HK-2 (cell line): ENCODE measurements around the gene SMARCD1.
A peak's percentile ranks its signal among the peaks of the same experiment; 100 is the strongest.
"Not testable (repeated sequence)": the region's sequence is repeated elsewhere in the genome, so short reads cannot be mapped to it uniquely, and the experiment has no call there.

Experiments
- DNase-seq: peaks from one replicate; pipeline ENCODE4 v3.0.0-alpha.2; 2018; ENCODE audit not compliant: unreplicated experiment

SMARCD1 gene

GRCh38 chr12:50077099-50077498 is 8.0 kb upstream of the SMARCD1 start:
- no peak for DNase-seq

DNA sequence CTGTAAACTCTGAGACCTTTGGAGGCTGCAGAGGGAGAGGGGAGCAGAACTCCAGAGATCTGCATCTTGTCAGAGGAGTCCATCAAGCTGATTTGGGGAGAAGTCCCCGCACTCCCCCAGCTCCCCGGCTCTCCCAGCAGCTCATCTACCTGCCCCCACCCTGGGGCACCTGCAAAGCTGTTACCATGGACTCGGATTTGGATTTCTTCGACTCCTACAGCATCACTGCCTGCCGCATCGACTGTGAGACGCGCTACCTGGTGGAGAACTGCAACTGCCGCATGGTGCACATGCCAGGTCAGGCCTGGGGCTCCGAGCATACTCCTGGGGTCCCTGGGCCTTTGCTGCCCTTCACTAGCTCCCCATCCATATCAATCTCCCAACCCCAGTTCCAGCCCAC is 6.9 kb upstream of the SMARCD1 start:
- no peak for DNase-seq

DNA sequence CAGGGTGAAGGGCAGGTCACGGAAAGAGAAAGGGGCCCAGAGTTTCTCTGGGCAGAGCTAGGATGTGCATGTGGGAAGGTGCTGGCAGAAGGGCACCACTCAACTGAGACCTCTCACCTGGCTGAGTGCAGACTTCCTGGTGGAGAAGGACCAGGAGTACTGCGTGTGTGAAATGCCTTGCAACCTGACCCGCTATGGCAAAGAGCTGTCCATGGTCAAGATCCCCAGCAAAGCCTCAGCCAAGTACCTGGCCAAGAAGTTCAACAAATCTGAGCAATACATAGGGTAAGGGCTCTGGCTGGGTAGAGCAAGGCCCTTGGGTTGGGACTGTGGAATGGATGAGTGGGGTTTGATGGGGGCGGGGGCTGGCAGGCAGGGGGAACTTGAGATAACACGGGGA is 5.4 kb upstream of the SMARCD1 start:
- no peak for DNase-seq

- DNase-seq: no peak
These were observed 3.9 kb upstream of the SMARCD1 start for GRCh38 chr12:50081096-50081808.

DNA sequence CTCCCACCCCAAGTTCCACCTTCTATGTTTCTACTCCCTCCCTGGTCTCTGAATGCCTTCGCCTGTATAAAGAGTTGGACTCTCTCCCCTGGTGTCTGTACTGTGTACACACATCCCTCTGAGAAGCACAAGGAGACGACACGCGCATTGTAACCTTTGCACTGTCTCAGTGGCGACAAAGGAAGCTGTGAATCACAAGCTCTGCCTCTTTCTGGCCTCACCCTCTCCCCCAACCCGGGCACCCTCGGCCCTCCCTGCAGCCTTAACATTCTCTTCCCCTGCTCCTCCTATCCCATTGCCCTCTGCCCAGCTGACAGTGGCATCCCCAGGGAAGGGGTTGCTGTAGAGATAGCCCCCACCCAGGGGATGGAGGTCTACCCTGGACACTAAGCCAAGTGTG is 2.5 kb upstream of the SMARCD1 start:
- DNase-seq: no peak

- no peak for DNase-seq
These were observed 1.8 kb upstream of the SMARCD1 start for GRCh38 chr12:50083301-50083700.

DNA sequence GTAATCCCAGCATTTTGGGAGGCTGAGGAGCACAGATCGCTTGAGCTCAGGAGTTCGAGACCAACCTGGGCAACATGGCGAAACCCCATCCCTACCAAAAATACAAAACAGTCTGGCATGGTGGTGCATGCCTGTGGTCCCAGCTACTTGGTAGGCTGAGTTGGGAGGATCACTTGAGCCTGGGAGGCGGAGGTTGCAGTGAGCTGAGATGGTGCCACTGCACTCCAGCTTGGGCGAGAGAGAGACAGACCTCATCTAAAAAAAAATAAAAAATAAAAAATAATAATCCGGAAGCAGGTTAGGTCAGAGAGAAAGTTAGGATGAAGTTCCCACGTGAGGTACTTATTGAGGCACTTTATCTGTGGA is 750 bp upstream of the SMARCD1 start:
- DNase-seq: not testable (repeated sequence)

- no peak for DNase-seq
These were observed 502 bp downstream of the SMARCD1 start for GRCh38 chr12:50085615-50086072.

GRCh38 chr12:50086148-50086547 is 1.0 kb downstream of the SMARCD1 start:
- no peak for DNase-seq

- DNase-seq: no peak
These were observed 2.0 kb downstream of the SMARCD1 start for GRCh38 chr12:50087151-50087550.

DNA sequence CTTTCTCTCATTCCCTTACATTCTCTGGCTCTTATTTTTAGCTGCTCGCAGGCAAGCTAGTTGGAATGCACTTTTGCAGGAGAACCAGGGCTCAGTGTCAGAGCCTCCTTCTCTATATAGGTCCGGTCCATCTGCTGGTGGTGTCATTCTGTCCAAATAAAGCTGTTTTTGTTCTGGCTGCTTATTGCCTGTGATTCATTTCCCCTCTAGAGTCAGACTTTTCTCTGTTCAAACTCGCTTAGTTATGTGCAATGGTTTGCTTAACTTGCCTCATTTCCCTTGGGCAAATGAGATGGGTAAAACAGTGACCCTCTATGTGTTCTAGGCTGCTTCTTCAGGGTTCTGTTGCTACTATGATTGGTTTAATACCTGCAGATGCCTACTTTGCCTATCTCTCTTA is 2.9 kb downstream of the SMARCD1 start:
- DNase-seq: no peak

GRCh38 chr12:50088577-50089335 is 3.6 kb downstream of the SMARCD1 start:
- peak; percentile 35 for DNase-seq

GRCh38 chr12:50089730-50090129 is 4.6 kb downstream of the SMARCD1 start:
- DNase-seq: no peak

GRCh38 chr12:50090391-50090790 is 5.2 kb downstream of the SMARCD1 start:
- DNase-seq: no peak

DNA sequence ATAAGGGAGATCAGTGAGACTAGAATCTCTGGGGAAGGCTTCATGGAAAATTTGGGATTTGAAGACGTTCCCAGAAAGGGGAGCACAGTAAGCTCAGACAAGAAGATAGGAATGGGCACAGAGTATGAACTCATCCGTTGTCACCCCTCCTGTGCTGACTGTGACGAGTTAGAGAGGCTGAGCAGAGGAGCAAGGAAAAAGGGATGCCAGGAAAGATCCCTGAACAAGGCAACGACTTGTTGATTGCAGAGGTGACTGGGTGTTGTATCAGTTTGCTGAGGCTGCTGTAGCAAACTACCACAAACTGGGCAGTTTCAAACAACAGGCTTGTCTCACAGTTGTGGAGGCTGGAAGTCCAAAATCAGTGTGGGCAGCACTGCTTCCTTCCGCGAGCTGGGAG is 12.8 kb downstream of the SMARCD1 start:
- no peak for DNase-seq

DNA sequence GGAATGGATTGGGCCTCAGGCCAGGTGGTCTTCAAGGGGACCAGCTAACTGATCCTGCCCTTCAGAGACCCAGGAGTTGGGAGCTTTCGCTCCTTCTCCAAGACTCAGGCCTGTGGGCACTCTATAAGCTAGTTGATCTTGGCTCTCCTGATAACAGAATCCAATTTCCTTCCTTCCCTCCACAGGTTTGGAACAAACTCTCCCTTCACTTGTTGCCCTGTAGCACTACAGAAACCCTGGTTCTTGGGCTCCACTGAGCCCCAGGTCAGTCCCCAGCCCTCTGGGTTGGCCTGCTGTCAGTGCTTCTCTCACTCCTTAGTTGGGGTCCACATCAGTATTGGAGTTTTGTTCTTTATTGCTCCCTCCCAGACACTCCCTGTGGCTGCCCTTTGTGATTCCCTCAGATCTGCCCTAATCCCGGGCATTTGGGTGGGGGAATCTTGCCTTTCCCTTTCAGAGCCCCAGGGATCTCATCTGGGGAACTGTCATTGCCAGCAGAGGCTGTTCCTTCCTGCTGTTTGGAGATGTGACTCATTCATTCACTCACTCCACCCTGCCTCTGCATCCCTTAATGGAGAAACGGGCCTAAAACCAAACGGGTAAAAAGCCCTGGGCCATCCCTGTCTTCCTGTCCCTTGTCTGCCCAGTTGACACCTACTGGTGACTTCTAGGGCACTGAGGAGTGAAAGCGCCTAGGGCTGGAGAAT is 14.3 kb downstream of the SMARCD1 start:
- no peak for DNase-seq

DNA sequence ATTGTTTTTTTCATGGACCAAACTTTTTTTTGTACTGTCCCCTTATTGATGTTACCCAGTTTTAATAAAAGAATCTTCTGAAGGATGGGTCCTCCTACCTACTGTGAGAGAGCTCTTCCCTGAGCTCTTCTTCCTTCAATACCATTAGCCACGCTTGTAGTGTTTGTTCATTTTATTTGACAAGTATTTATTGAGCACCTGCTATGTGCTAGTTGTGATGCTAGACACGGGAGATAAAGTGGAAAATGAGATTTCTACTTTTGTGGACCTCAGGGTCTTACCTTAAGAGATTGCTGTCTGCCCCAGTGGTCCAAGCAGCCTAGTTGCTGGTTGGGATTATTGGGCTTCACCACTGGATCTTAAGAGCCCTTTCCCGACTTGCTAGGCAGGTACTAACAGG is 15.4 kb downstream of the SMARCD1 start:
- no peak for DNase-seq

GRCh38 chr12:50101663-50102062 is 16.5 kb downstream of the SMARCD1 start:
- DNase-seq: no peak

- DNase-seq: no peak
These were observed 17.0 kb downstream of the SMARCD1 start for GRCh38 chr12:50102131-50102531.

GRCh38 chr12:50102646-50103309 is 17.6 kb downstream of the SMARCD1 start:
- DNase-seq: no peak

DNA sequence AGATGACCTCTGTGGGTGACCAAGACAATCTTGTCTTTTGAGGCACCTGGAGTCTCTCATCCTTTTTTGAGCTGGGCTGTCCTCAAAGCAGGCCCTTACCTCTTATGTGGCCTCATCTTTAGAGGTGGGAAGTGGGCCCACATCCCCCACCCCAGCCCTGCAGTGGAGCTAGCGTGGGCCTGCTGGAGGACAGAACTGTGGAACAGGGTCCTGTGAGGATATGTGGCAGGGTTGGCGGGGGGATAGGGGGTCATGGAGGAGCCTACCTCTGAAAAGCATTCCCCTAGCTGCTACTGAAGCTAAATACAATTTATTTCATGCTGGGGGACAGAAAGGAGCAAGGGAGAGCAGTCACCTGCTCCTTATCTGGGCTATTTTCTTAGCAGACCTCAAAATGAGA is 18.2 kb downstream of the SMARCD1 start:
- DNase-seq: no peak

DNA sequence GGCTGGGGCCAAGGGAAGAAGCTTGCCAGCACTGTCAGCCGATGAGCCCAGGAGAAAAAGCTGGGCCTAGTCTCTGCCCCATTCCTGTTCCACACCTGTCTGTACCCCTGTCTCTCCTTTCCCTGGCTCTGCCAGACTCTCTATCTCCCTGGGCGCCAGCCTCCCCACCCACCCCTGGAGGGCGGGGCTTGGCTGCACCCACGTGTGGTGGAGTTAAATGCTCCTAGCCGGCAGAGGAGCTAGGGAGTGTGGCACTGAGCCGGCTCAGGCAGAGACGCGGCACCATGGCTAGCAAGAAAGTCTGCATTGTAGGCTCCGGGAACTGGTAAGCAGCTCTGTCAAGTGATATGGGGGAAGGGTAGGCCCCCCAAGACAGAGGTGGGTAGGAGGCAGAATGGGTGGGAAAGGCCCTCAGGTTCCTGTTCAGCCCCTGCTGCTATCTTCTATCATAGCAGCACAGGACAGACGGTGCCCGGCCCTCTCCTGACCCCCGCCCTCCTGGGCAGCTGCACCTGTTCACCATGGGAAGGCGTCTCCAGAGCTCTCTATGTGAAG is 18.7 kb downstream of the SMARCD1 start, which contains the start of gene GPD1:
Gene GPD1 (plus strand): TSS at position 242 of the 555 bp plus-strand sequence. CDS start 43 bp downstream, at position 285.
- DNase-seq: no peak
